K562 (cell line): Measurements from ENCODE around the gene YES1. TPM values are rescaled to one million over a fixed set of nuclear protein-coding genes. Genes with fewer than 3 reads are reported as not detected.

Experiments used
- ATAC-seq: fragments of 200-7000 bp; cut with Tn5 transposase; 3 replicates; pipeline ENCODE4 v1.9.1; 2020; ENCODE audit warnings: moderate library complexity
- BruUV-seq: library from RNA; stranded (reverse); fragments of 400-500 nt; replicated peaks from 2 replicates; lab custom pipeline; 2021; lab: Mats Ljungman, UMichigan
- CTCF ChIA-PET: fragments of 300-600 bp; formaldehyde crosslinking; extraction: SDS; loops from one replicate; lab custom pipeline; 2021; ENCODE audit warnings: low intra/inter-chr PET ratio; lab: Yijun Ruan, JAX
- POLR2A ChIA-PET: fragments of 300-600, 350-650 bp; sonication (Branson Sonifier 250); formaldehyde crosslinking; extraction: SDS; loops from one replicate; lab custom pipeline; 2021; ENCODE audit warnings: antibody characterized with exemption, inconsistent platforms; lab: Yijun Ruan, JAX
- DNase-seq, 4 experiments: peaks; one replicate each; pipeline versions ENCODE4 v3.0.0 to v3.0.0-alpha.2; 2011 to 2018; ENCODE audit warnings: low spot score in 3 of 4, mixed read lengths in 3 of 4; ENCODE audit errors: extremely low read depth in 1 of 4
- FAIRE-seq: peaks from 2 replicates; lab custom pipeline; 2011; peaks lifted over from hg19 to GRCh38; lab: Jason Lieb, UNC
- H2AFZ ChIP-seq: 2 replicates; pipeline ENCODE4 v1.6.0; 2011; ENCODE audit warnings: low read depth, low read length, control low read depth, inconsistent platforms
- H3K27ac ChIP-seq: fragments of 200-600 bp; 3 replicates; pipeline ENCODE4 v1.8.0; 2011; ENCODE audit warnings: low read depth, mild to moderate bottlenecking, control low read depth, inconsistent platforms, low read length, moderate library complexity, mixed read lengths; ENCODE audit errors: extremely low read depth
- H3K27me3 ChIP-seq, 2 experiments: fragments of 300-600 bp in 1 of 2; 2 replicates in 1 of 2; 3 replicates in 1 of 2; pipeline versions ENCODE4 v1.6.0 to v1.8.0; 2011; ENCODE audit warnings: inconsistent platforms in 2 of 2, low read length in 2 of 2, mild to moderate bottlenecking in 1 of 2, mixed read lengths in 1 of 2, moderate library complexity in 1 of 2; ENCODE audit not compliant: control insufficient read depth in 2 of 2, insufficient read depth in 2 of 2
- H3K36me3 ChIP-seq: fragments of 300-600 bp; 3 replicates; pipeline ENCODE4 v1.8.0; 2011; ENCODE audit warnings: mild to moderate bottlenecking, low read length, inconsistent platforms; ENCODE audit not compliant: control insufficient read depth, insufficient read depth
- H3K4me1 ChIP-seq, 2 experiments: fragments of 200-600 bp in 1 of 2; replicated peaks in 1 of 2; 2 replicates in 1 of 2; 3 replicates in 1 of 2; pipeline versions ENCODE4 v1.5.1 to v1.8.0; 2011; ENCODE audit warnings: inconsistent platforms in 2 of 2, low read length in 2 of 2, mild to moderate bottlenecking in 1 of 2, mixed read lengths in 1 of 2, moderate library complexity in 1 of 2; ENCODE audit not compliant: control insufficient read depth in 2 of 2, insufficient read depth in 2 of 2
- H3K4me2 ChIP-seq: 2 replicates; pipeline ENCODE4 v1.6.1; 2011; ENCODE audit warnings: low read length, control low read depth, inconsistent platforms, mixed read lengths; ENCODE audit not compliant: insufficient read depth
- H3K4me3 ChIP-seq: fragments of 200-600 bp; sonication (generic), shearing (Covaris generic); 2 replicates; pipeline ENCODE4 v1.5.1; 2016; ENCODE audit warnings: control low read depth, inconsistent platforms
- H3K79me2 ChIP-seq: fragments of 200-600 bp; 3 replicates; pipeline ENCODE4 v1.8.0; 2011; ENCODE audit warnings: low read length, inconsistent platforms; ENCODE audit not compliant: control insufficient read depth, insufficient read depth
- H3K9ac ChIP-seq, 2 experiments: 2 replicates each; pipeline versions ENCODE4 v1.6.0 to v1.6.1; 2011; ENCODE audit warnings: low read depth in 2 of 2, low read length in 2 of 2, control low read depth in 1 of 2, inconsistent platforms in 1 of 2, mild to moderate bottlenecking in 1 of 2, mixed read lengths in 1 of 2; ENCODE audit not compliant: insufficient read depth in 1 of 2
- H3K9me1 ChIP-seq: one replicate; pipeline ENCODE4 v1.6.0; 2011; ENCODE audit warnings: inconsistent platforms, mild to moderate bottlenecking, low read length, moderate library complexity; ENCODE audit not compliant: control insufficient read depth, insufficient read depth
- H3K9me3 ChIP-seq: replicated peaks from 2 replicates; pipeline ENCODE4 v1.5.1; 2011; ENCODE audit warnings: low read depth, low read length, inconsistent platforms; ENCODE audit not compliant: control insufficient read depth, insufficient read depth
- H4K20me1 ChIP-seq: replicated peaks from 2 replicates; pipeline ENCODE4 v1.6.1; 2011; ENCODE audit warnings: low read length, inconsistent platforms, mixed read lengths; ENCODE audit not compliant: control insufficient read depth, insufficient read depth
- CBFA2T3 ChIP-seq: fragments of 450-650 bp; IDR thresholded peaks from 2 replicates; pipeline ENCODE4 v1.6.1; 2017
- CTBP1 ChIP-seq: fragments of 450-650 bp; IDR thresholded peaks from 2 replicates; pipeline ENCODE4 v1.6.1; 2016; ENCODE audit warnings: borderline replicate concordance
- DACH1 ChIP-seq: fragments of 450-650 bp; IDR thresholded peaks from 2 replicates; pipeline ENCODE4 v1.6.1; 2018; ENCODE audit not compliant: partially characterized antibody
- HNRNPLL ChIP-seq: fragments of 200-400 bp; formaldehyde crosslinking; IDR thresholded peaks from 2 replicates; pipeline ENCODE4 v1.6.1; 2017; ENCODE audit warnings: low read length, low read depth, mild to moderate bottlenecking; ENCODE audit not compliant: poor library complexity, severe bottlenecking
- JUNB ChIP-seq: fragments of 450-650 bp; formaldehyde crosslinking; conservative IDR thresholded peaks from 2 replicates; pipeline ENCODE4 v1.4.0; 2020; ENCODE audit warnings: mild to moderate bottlenecking
- KAT7 ChIP-seq: sonication (generic); formaldehyde crosslinking; IDR thresholded peaks from 2 replicates; pipeline ENCODE4 v1.8.0; 2022; ENCODE audit warnings: missing genetic modification reagents, mild to moderate bottlenecking, borderline replicate concordance
- L3MBTL2 ChIP-seq: fragments of 450-650 bp; IDR thresholded peaks from 2 replicates; pipeline ENCODE4 v1.6.1; 2016; ENCODE audit warnings: mild to moderate bottlenecking, moderate library complexity
- POLR2H ChIP-seq: IDR thresholded peaks from 2 replicates; pipeline ENCODE4 v1.6.1; 2016; ENCODE audit warnings: missing genetic modification characterization, low read depth, mild to moderate bottlenecking, control low read depth, missing compliant biosample characterization, moderate library complexity
- PURB ChIP-seq: sonication (generic); formaldehyde crosslinking; IDR thresholded peaks from 2 replicates; pipeline ENCODE4 v1.9.0; 2021; ENCODE audit warnings: low read depth, mild to moderate bottlenecking, missing genetic modification reagents
- RBFOX2 ChIP-seq: fragments of 200-400 bp; formaldehyde crosslinking; IDR thresholded peaks from 2 replicates; pipeline ENCODE4 v1.6.1; 2017; ENCODE audit warnings: low read depth, mild to moderate bottlenecking, low read length, moderate library complexity
- RBM22 ChIP-seq: fragments of 200-400 bp; formaldehyde crosslinking; IDR thresholded peaks from 2 replicates; pipeline ENCODE4 v1.6.1; 2018; ENCODE audit warnings: low read length, low read depth; ENCODE audit not compliant: poor library complexity, severe bottlenecking
- RBM34 ChIP-seq: fragments of 200-400 bp; formaldehyde crosslinking; IDR thresholded peaks from 2 replicates; pipeline ENCODE4 v1.6.1; 2018; ENCODE audit warnings: low read length, borderline replicate concordance; ENCODE audit not compliant: insufficient read depth
- TBL1XR1 ChIP-seq, 2 experiments: IDR thresholded peaks; 2 replicates each; pipeline ENCODE4 v1.6.1; 2012; ENCODE audit warnings: improper control_type of control experiment in 2 of 2, low read length in 2 of 2, mild to moderate bottlenecking in 1 of 2
- ZBED1 ChIP-seq: IDR thresholded peaks from 2 replicates; pipeline ENCODE4 v1.6.1; 2014
- WGBS: fragments of 100-300 bp; shearing (Covaris generic); methylation state at CpG from one replicate; pipeline ENCODE4 v1.1.6; 2016; ENCODE audit warnings: low coverage, mixed read lengths; ENCODE audit not compliant: insufficient coverage; ENCODE audit errors: missing lambda C conversion rate; 5-methylcytosine and 5-hydroxymethylcytosine counted together
- in situ Hi-C: fragments of 300-500 bp; cut with MboI; formaldehyde crosslinking; loops from 4 replicates; pipeline ENCODE4 v1.15.0; 2018; ENCODE audit warnings: inconsistent platforms, mixed read lengths
- intact Hi-C: fragments of 100-400 bp; cut with micrococcal nuclease; formaldehyde crosslinking; loops from 2 replicates; pipeline ENCODE4 v1.14.2; 2022
- polyA plus RNA-seq, 8 experiments: library from polyadenylated mRNA; depleted of rRNA in 4 of 8; stranded (reverse) in 5 of 8; unstranded in 3 of 8; fragments of >200 nt; fragmentation: Nextera tagmentation in 2 of 8; fragmentation: Illumina TruSeq in 1 of 8; extraction: Ambion mirVana in 2 of 8; extraction: Trizol in 1 of 8; gene quantifications; 2 replicates each; pipeline versions ENCODE4 v1.2.1 to v1.2.3, GENCODE V29; 2011 to 2014; ENCODE audit warnings: inconsistent platforms in 1 of 8, missing spikeins in 1 of 8
- total RNA-seq, 7 experiments: library from RNA; depleted of rRNA in 6 of 7; stranded (reverse); fragments of >200 nt in 6 of 7; fragmentation: Illumina TruSeq in 2 of 7; extraction: Trizol in 2 of 7; gene quantifications; 2 replicates each; pipeline versions ENCODE4 v1.2.1 to v1.2.3, GENCODE V29; 2011 to 2021; ENCODE audit warnings: low replicate concordance in 1 of 7
- TF ChIP-seq, protein P1 (sequence below): sonication (generic); IDR thresholded peaks from 2 replicates; pipeline ENCODE4 v1.6.1; 2016
- TF ChIP-seq, protein P2 (sequence below): sonication (generic); formaldehyde crosslinking; IDR thresholded peaks from 2 replicates; pipeline ENCODE4 v1.8.0; 2022; ENCODE audit warnings: missing genetic modification reagents, mild to moderate bottlenecking, moderate library complexity, borderline replicate concordance

Gene YES1
- total and polyA plus RNA-seq, 9 of the 15 experiments (the other 6 are each of a cell fraction or from before 2014, with no cell fraction given): 37.2 to 115 (median 77.7) TPM

DNA sequence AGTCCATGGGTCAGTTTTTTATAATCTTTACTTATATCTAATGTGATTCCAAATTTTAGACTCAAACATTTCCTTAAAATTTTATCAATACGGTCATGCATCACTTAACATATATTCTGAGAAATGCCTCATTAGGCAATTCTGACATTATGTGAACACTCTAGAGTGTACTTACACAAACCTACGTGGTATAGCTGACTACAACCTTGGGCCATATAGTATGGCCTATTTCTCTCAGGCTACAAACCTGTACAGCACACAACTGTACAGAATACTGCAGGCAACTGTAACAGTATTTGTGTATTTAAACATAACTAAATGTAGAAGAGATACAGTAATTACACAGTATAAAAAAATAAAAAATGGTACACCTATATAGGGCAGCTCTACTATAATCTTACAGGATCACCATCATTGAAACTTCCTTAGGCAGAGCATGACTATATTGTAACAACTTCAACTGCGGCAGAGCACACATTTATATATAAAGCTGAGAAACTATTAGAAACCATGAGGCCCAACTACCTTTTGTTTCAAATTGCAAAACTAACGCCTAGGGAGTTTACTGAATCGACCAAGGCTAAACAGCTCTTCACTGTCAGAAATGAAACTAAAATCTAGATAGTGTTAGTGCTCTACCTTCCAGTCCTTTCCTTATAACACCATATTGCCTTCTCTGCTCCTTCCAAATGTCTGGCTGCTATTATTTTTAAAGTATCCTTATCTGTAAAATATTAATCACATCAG is 6.9 kb downstream of the YES1 start:
- Histone ChIP-seq H3K27ac (peak overlapping the region; percentile 58; the same call in 2 of the 3 replicates), H2AFZ (no peak overlapping the region), H4K20me1 (peaks cover 35% of the 10 kb centered on the region), H3K9me3 (no peaks in the 10 kb centered on the region), H3K4me1 (peaks cover 15 to 40% of the 10 kb centered on the region in 2 experiments; a peak in 3 of 5 replicates), H3K4me3 (peak overlapping the region; percentile 12; the same call in 1 of the 2 replicates), H3K36me3 (peaks cover 42% of the 10 kb centered on the region), H3K27me3 (no peaks in the 10 kb centered on the region), H3K9ac (peak overlapping the region in 1 of 2 experiments; percentile 53; a peak in 2 of 4 replicates), H3K4me2 (peak overlapping the region; percentile 50), H3K9me1 (no peaks in the 10 kb centered on the region), H3K79me2 (peaks cover 99% of the 10 kb centered on the region)
- in situ Hi-C loops (no loop called here), intact Hi-C loops (no loop called here)
- peak in 1 of 4 experiments; percentile 10 for DNase-seq
- POLR2A ChIA-PET: interaction anchor here (1.4 to 2.1 kb wide), 5 partner anchors 8 to 33 kb away, joined by 4 to 11 read pairs (median 5); no protein-coding TSS in a partner anchor
- TF ChIP-seq POLR2H (tag): 0 out of 2 replicates have a peak, but pooled peaks have one; percentile 4
- TF ChIP-seq L3MBTL2: no peak
- TF ChIP-seq HNRNPLL: no peak
- TF ChIP-seq JUNB (CRISPR knock-in tag): no peak
- no peak for TF ChIP-seq PURB (CRISPR knock-in tag)
- TF ChIP-seq KAT7 (CRISPR knock-in tag): 0 out of 2 replicates have a peak, but pooled peaks have one; percentile 51
- TF ChIP-seq DACH1: no peak
- no peak for TF ChIP-seq RBM34
- TF ChIP-seq, protein P1, sequence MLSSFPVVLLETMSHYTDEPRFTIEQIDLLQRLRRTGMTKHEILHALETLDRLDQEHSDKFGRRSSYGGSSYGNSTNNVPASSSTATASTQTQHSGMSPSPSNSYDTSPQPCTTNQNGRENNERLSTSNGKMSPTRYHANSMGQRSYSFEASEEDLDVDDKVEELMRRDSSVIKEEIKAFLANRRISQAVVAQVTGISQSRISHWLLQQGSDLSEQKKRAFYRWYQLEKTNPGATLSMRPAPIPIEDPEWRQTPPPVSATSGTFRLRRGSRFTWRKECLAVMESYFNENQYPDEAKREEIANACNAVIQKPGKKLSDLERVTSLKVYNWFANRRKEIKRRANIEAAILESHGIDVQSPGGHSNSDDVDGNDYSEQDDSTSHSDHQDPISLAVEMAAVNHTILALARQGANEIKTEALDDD: peak; percentile 33; the same call in 1 of the 2 replicates
- no peak for TF ChIP-seq ZBED1
- TF ChIP-seq CTBP1: no peak
- 0 out of 2 replicates have a peak, but pooled peaks have one; percentile 41 for TF ChIP-seq RBFOX2
- TF ChIP-seq, protein P2, sequence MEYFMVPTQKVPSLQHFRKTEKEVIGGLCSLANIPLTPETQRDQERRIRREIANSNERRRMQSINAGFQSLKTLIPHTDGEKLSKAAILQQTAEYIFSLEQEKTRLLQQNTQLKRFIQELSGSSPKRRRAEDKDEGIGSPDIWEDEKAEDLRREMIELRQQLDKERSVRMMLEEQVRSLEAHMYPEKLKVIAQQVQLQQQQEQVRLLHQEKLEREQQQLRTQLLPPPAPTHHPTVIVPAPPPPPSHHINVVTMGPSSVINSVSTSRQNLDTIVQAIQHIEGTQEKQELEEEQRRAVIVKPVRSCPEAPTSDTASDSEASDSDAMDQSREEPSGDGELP: no peak
- TF ChIP-seq TBL1XR1 (IDR thresholded peaks at IDR 0.05; ENCODE audit: low read length in 2 of 2): no peak
- TF ChIP-seq RBM22: no peak
- no peak for TF ChIP-seq CBFA2T3
- CTCF ChIA-PET: no interaction called here
- WGBS: 37% methylated on average over 5 of the region's 5 CpGs
- FAIRE-seq: no peak
- peak; percentile 20 for ATAC-seq
- BruUV-seq: no TSS peak
